Fibroblast of gingiva (primary cell): Measurements from ENCODE around the gene SNRPA.

Experiments used
- DNase-seq: peaks from one replicate; pipeline ENCODE4 v3.0.0-alpha.2; 2011; ENCODE audit warnings: low read depth

SNRPA gene

DNA sequence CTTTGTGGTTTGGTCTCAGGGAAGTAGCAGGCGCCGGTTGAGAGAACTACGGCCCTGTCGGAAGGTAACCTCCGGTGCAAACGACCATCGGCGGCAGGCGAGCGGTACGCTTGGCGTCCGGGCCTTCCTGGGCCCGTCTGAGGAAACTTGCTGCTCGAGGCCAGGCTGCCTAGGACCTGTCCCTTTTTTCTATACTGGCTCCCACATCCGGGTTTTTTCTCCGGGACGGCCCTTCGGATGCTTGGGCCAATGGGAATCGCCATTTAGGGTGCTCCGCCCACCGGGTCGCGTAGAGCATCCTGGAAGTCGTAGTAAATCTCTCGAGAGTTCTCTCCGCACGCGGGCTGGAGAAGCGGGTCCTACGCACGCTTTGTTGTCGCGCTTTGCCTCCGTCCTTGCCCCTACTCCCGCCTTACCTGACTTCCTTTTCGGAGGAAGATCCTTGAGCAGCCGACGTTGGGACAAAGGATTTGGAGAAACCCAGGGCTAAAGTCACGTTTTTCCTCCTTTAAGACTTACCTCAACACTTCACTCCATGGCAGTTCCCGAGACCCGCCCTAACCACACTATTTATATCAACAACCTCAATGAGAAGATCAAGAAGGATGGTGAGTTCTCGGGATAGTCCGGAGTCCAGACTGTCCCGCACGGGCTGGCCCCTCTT lies at the start of gene SNRPA:
SNRPA (plus strand) TSS at position 330 of the 664 bp plus-strand sequence; CDS start at position 536, 206 bp downstream.
- peak; percentile 97 for DNase-seq

DNA sequence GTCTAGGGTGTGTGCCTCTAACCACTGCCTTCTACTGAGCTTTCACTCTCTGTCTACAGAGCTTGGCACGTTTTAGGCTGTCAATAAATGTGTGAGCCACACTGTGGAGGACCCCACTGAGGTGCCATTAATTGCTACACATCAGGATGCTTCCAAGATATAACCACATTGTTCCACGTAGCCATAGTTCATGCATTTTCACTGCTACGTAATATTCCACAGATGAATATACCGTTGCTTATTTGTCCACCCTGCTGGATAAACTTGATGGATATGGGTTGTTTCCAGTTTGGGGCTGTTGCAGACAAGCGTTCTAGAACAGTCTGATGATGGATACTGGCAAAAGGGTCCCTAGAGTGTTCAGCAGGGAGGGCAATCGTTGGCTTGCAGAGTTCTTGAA lies 49.2 kb upstream of the SNRPA start:
- no peak for DNase-seq

DNA sequence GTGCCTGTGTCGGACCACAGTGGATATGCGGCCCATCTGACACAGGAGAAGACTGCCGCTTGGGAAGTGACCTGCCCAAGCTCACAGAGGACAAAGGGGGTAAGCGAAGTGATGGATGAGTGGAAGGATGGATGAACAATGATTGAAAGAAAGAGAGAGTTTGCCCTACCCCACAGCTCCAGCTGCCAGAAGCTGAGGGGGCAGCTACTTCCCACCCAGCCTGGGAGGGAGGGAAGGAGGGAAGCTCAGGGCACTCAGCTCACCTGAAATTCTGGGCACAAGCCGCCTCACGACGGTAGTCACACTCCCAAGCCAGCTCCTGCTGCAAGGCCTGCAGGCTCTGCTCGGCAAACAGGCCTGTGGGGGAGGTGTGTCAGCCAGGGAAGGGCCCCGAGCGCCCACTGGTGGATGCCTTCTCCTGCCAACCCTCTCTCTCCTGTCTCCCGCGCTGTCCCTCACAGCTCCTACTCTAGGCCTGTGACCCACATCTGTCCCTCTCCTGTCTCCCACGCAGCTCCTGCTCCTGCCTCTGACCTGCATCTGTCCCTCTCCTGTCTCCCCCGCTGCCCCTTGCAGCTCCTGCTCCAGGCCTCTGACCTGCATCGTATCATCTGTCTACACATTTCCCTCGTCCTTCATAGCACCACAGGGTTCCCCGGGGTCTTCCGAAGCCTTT lies 48.5 kb upstream of the SNRPA start:
- no peak for DNase-seq

- no peak for DNase-seq
Observed at GRCh38 chr19:40703029-40703755, 47.8 kb upstream of the SNRPA start.

DNA sequence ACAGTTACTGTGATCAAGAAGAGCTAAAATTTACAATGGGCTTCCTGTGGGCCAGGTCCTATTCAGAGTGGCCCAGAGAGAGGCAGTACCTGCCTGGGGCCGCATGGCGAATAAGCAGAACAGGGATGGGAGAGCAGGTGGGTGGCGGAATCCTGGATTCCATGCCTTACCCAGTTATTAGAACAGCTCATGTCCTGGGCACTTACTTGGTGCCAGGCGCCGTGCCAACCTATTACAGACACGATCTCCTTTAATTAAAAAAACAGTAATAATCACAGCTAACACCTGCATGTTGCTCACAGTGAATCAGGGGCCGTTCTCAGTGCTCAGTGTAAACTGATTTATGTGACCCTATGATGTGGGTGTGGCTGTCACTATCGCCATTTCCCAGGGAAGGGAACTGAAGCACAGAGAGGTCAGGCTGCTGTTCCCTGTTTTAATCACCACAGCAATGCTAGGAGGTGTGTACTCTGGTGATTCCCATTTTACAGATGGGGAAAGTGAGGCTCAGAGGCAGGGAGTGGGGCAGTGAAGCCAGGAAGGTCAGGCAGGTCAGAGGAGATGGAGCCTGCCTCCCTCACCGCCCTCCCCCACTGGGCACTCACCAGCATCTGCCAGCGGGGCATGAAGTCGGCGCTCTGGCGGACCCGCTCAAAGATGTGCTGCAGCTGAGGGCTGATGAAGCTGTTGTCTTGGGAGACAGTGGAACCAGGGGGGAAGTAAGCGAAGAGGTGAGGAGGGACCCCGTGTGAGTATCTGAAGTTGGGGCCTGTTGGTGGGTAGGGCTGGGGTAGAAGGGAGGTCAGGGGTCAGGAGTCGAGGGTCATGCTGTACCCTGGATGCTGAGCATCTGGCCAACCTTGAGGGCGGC lies 46.3 kb upstream of the SNRPA start:
- no peak for DNase-seq

GRCh38 chr19:40705362-40705651 lies 45.7 kb upstream of the SNRPA start:
- no peak for DNase-seq

DNA sequence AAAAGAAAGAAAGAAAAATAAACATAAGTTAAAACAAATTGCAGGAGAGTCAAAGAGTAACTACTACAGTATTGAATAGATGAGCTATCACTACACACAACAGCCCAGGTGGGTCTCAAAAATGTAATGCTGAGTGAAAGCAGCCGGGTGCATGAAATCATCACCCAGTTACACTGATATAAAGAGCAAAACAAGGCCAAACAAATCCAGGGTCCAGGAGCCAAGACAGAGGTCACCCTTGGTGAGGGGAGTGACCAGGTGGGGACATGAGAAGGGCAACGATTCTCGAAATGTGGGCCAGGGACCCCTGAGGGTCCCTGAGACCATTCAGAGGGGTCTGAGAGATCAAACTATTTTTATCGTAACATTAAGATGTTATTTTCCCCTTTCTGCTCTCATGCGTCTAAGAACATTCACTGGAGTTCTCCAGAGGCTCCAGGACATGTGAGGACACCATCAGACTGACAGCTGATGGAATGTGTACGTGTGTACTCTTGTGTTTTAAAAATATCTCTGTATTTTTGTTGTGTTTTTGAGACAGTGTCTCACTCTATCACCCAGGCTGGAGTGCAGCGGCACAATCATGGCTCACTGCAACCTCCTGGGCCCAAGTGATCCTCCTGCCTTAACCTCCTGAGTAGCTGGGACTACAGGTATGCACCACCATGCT lies 44.9 kb upstream of the SNRPA start:
- DNase-seq: no peak

DNA sequence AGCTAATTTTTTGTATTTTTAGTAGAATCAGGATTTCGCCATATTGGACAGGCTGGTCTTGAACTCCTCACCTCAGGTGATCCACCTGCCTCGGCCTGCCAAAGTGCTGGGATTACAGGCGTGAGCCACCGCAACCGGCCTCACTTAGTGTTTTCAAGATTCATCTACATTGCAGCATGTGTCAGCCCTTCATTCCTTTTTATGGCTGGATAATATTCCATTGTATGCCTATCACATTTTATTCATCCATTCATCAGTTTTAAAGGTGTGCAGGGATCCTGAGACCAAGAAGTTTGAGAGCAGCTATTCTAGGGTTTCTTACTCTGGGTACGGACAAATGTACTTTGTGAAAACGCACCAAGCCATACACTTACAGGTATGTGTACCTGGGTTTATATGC lies 43.4 kb upstream of the SNRPA start:
- no peak for DNase-seq

DNA sequence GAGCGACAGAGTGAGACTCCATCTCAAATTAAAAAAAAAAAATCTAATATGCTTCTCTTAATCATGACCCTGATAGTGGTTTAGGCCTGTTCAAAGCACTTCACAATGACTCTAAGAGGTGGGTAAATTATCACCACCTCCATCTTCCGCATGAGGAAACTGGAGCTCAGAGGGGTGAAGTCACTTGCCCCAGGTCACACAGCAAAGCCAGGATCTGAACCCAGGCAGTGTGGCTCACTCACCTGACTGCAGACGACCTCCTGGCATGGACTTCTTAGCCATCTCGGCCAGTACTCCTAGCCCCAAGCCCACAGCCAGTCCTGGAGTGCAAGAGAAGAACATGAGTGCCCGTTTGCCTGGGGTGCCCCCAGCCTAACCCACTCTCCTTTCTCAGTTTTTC lies 41.2 kb upstream of the SNRPA start:
- DNase-seq: no peak

DNA sequence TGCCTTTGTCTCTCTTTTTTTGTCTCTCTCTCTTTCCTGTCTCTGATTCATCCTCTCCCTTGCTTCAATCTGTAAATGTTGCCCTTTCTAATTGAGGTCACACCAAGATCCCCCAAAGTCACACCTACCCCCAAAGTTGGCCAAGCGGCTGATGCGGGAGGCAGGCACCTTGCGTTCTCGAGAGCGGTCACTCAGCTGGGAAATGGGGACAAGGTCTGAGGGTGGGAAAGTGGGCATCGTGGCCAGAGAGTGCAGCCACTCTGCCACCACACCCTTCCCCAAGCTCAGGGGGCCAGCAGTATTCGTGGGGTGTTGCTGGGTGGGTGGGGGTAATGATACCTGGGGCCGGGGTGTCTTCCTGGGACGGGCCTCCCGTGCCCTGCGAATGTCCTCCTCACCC lies 37.1 kb upstream of the SNRPA start:
- DNase-seq: no peak

DNA sequence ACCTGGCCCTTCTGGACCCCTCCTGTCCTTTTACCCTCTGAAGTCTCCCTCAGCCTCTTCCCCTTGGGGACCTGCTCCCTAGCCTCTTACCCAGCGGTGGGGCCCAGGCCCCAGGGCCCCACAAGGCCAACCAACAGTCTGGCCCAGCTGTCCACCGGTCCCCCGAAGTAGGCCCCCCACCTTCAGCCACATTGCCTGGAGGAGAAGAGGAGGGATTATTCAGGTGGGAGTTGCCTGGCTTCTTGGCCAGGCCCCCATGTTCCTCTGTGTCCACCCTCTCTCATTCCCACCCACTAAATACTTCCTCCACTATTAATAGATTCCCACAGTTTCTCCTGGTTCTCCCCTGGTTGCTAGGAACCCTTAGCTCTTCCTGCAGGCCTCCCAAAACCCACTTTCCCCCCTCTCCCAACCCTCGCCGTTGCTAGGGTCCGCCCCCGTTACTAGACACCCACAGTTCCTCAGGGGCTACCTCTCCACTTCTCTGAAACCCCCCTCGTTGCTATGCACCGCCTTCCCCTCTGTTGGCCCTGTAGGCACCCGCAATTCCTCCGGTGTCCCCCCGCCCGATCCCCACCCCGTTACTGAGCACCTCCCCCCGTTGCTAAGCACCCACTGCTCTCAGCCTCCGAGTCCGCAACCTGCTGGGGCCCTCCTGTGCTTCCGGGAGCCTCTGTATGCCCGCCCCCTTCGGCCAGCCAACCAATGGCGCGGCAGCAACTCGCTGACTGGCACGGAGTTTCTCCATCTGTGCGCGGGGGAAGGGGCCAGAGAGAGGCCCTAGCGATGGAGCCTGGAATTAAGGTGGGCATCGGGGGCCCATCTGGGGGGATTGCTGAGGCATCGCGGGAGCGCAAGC lies 36.3 kb upstream of the SNRPA start:
- DNase-seq: peak; percentile 90

DNA sequence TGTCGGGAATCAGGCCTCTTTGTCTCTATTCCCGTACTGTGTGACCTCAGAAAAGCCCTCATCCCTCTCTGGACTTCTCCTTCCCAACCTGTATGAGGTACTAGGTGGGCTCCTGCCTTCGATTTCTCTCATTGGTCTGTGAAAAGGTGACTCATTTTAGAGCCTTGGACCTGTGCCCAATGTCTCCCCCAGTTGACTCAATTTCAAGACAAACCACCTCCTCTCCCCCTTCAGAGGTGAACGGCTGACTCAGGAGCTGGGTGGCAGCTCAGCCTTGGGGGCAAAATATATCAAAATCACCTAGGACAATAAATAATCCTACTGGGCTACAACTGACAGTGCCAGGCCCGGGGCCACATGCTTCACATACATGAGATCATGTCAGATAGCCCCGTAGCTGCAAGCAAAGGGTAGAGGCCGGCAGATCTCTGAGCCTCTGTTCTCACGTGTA lies 34.9 kb upstream of the SNRPA start:
- DNase-seq: no peak

DNA sequence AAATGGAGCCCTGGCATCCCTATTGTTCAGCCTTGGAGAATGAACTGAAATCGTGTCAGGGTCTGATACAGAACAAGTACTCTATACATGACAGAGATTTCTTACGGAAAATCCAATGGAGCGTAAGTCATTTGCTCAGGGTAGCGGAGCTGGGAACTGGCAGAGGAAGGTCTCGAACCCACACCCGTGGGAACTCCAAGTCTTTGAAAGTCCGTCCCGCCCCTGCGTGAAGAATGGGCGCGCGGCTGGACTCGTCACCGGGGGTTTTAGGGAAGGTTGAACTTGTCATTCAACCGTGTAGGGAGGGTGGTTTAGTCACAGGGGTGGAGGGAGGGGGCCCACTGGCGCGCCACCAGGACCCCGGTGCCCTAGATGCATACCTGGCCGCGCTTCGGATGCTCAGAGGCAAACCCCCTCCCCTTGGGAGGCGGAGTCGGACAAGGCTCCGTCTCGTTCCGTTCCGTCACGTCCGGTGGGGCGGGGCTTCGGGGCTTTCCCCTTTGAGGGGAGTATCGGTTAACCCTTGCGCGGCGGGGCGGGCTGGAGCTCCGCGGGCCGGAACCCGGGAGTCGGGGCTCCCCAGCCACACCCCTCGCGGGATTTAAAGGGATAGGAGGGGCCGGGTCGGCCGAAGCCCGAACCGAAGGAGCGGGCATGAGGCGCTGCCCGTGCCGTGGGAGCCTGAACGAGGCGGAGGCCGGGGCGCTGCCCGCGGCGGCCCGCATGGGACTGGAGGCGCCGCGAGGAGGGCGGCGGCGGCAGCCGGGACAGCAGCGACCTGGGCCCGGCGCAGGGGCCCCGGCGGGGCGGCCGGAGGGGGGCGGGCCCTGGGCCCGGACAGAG lies 34.3 kb upstream of the SNRPA start, which contains the start of the genes COQ8B and ITPKC:
COQ8B (minus strand) TSS at position 405 of the 843 bp plus-strand sequence. CDS start 2,254 bp downstream, outside the sequence.
ITPKC (plus strand) TSS at position 631 of the 843 bp plus-strand sequence; CDS start at position 655, 24 bp downstream.
- DNase-seq: peak; percentile 97

DNA sequence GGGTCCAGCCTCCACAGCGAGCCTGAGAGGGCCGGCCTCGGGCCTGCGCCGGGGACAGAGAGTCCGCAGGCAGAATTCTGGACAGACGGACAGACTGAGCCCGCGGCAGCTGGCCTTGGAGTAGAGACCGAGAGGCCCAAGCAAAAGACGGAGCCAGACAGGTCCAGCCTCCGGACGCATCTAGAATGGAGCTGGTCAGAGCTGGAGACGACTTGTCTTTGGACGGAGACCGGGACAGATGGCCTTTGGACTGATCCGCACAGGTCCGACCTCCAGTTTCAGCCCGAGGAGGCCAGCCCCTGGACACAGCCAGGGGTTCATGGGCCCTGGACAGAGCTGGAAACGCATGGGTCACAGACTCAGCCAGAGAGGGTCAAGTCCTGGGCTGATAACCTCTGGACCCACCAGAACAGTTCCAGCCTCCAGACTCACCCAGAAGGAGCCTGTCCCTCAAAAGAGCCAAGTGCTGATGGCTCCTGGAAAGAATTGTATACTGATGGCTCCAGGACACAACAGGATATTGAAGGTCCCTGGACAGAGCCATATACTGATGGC lies 33.6 kb upstream of the SNRPA start:
- no peak for DNase-seq

DNA sequence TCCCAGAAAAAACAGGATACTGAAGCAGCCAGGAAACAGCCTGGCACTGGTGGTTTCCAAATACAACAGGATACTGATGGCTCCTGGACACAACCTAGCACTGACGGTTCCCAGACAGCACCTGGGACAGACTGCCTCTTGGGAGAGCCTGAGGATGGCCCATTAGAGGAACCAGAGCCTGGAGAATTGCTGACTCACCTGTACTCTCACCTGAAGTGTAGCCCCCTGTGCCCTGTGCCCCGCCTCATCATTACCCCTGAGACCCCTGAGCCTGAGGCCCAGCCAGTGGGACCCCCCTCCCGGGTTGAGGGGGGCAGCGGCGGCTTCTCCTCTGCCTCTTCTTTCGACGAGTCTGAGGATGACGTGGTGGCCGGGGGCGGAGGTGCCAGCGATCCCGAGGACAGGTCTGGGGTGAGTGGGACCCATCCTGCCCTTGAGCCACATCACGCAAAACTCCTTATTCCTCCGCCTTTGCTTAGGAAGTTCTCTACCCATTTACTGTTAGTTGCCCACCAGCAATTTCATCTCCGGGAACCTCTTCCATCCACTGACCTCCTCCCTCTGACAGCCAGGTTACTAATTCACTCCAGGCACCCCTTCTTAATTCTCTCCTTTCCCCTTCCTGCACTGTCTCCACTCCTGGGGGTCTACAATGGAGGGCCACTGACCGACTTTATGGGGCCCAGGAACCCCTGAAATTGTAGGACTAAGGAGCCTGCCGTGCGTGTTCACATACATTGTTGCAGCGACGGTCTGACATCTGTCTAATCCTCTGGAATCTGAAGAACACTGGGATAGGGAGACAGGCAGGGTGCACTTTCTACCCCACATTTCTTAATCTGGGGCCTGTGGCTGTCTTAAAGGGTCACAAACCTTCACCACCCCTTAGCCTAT lies 32.9 kb upstream of the SNRPA start:
- no peak for DNase-seq

DNA sequence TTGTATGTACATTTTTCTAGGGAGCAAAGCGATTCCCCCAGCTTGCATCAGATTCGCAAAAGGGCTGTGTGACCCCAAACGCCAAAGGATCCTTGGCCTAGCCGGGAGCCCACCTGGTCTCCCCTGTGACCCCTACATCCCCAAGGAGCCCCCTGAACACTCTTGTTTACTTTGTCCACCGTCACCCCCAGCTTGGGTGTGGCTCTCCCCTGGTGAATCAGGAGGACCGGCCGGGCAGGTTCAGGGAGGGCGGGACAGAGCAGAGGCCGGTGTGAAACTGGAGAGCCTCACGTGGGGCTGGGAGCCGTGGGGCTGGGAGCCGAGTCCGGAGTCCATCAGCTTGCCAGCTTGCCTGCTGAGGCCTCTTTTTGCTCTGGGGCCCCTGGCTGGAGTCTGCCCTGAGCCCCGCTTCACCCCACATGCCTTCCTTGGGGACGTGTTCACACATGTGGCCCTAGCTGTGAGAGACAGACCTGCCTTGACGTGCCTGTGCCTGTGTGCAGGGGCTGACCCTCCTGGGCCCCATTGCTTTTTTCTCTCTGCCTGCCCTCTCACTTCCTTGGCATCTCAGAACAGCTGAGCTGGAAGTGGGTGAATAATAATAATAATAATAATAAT lies 32.1 kb upstream of the SNRPA start:
- DNase-seq: peak; percentile 44

GRCh38 chr19:40719414-40719894 lies 31.5 kb upstream of the SNRPA start:
- no peak for DNase-seq

GRCh38 chr19:40721140-40721486 lies 29.9 kb upstream of the SNRPA start:
- no peak for DNase-seq
